HUES64 (cell line): ENCODE data around the gene SCAF4.

Experiments
- H3K27ac ChIP-seq: 2 replicates; pipeline ENCODE4 v1.7.0; 2013; ENCODE audit warnings: low read depth, low read length, inconsistent platforms
- H3K27me3 ChIP-seq: 2 replicates; pipeline ENCODE4 v1.6.1; 2013; ENCODE audit warnings: mild to moderate bottlenecking, low read length; ENCODE audit not compliant: insufficient read depth
- H3K36me3 ChIP-seq: 2 replicates; pipeline ENCODE4 v1.6.1; 2013; ENCODE audit warnings: mild to moderate bottlenecking, low read length; ENCODE audit not compliant: insufficient read depth
- H3K4me1 ChIP-seq: 2 replicates; pipeline ENCODE4 v1.6.1; 2013; ENCODE audit warnings: mild to moderate bottlenecking, low read length, moderate library complexity; ENCODE audit not compliant: insufficient read depth
- H3K4me3 ChIP-seq: 2 replicates; pipeline ENCODE4 v1.5.1; 2013; ENCODE audit warnings: mild to moderate bottlenecking, low read length, moderate library complexity
- H3K9ac ChIP-seq: 2 replicates; pipeline ENCODE4 v1.6.1; 2013; ENCODE audit warnings: mild to moderate bottlenecking, low read depth, low read length
- H3K9me3 ChIP-seq: 2 replicates; pipeline ENCODE4 v1.6.1; 2013; ENCODE audit warnings: low read depth, low read length; ENCODE audit not compliant: insufficient read depth
- WGBS: fragments of 150-250, 120-280 bp; methylation state at CpG from one replicate; pipeline ENCODE4 v1.1.7; 2013; ENCODE audit warnings: missing lambda C conversion rate; 5-methylcytosine and 5-hydroxymethylcytosine counted together

The SCAF4 gene

GRCh38 chr21:31725202-31725839 is 6.6 kb downstream of the SCAF4 start:
- WGBS = 84% methylated on average over 6 of the region's 6 CpGs

GRCh38 chr21:31724552-31724951 is 7.4 kb downstream of the SCAF4 start:
- Histone ChIP-seq H3K4me3 (no peak overlapping the region), H3K9ac (no peak overlapping the region), H3K9me3 (no peaks in the 10 kb centered on the region), H3K36me3 (peaks cover 12% of the 10 kb centered on the region; the same call in 1 of the 2 replicates), H3K4me1 (peaks cover 17% of the 10 kb centered on the region), H3K27me3 (no peaks in the 10 kb centered on the region), H3K27ac (no peak overlapping the region)
- 94% methylated on average over 3 of the region's 4 CpGs for WGBS

More at GRCh38 chr21:31725202-31725839, 6.6 kb downstream of the SCAF4 start:
- Histone ChIP-seq H3K27ac (no peak overlapping the region), H3K9ac (no peak overlapping the region), H3K4me1 (peaks cover 23% of the 10 kb centered on the region), H3K4me3 (no peak overlapping the region), H3K27me3 (no peaks in the 10 kb centered on the region), H3K36me3 (peaks cover 12% of the 10 kb centered on the region; the same call in 1 of the 2 replicates), H3K9me3 (no peaks in the 10 kb centered on the region)

DNA sequence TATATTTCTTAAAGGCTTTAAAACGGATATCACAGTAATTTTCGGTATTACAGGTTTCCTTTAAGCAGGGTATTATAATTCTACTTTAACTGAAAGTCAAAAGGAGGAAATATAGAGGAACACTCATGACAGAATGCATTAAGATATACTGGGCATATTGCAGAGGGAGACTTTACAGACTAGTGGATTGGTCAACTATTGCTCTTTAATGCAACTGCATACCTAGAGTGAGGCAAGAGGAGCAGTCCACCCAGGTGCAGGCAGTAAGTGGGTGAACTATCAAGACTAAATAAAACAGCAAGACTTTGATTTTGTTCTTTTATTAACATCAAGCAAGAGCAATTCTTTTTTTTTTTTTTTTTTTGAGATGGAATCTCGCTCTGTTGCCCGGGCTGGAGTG is 10.5 kb downstream of the SCAF4 start:
- no peak overlapping the region for H3K9ac ChIP-seq
- H3K27ac ChIP-seq = no peak overlapping the region
- WGBS = 94% methylated on average over 2 of the region's 4 CpGs
- no peak overlapping the region for H3K4me3 ChIP-seq
- 0 out of 2 replicates have a peak, but pooled peaks cover 2% of the 10 kb centered on the region for H3K36me3 ChIP-seq
- H3K9me3 ChIP-seq = no peaks in the 10 kb centered on the region
- H3K27me3 ChIP-seq = no peaks in the 10 kb centered on the region
- peaks cover 14% of the 10 kb centered on the region for H3K4me1 ChIP-seq

GRCh38 chr21:31720739-31721138 is 11.2 kb downstream of the SCAF4 start:
- Histone ChIP-seq H3K4me3 (no peak overlapping the region), H3K36me3 (no peaks in the 10 kb centered on the region), H3K4me1 (peaks cover 21% of the 10 kb centered on the region), H3K9ac (no peak overlapping the region), H3K27me3 (no peaks in the 10 kb centered on the region), H3K27ac (no peak overlapping the region), H3K9me3 (no peaks in the 10 kb centered on the region)
- 90% methylated on average over 3 of the region's 3 CpGs for WGBS

GRCh38 chr21:31720330-31720729 is 11.6 kb downstream of the SCAF4 start:
- Histone ChIP-seq H3K9ac (no peak overlapping the region), H3K4me1 (peaks cover 25% of the 10 kb centered on the region), H3K9me3 (no peaks in the 10 kb centered on the region), H3K27ac (no peak overlapping the region), H3K36me3 (no peaks in the 10 kb centered on the region), H3K4me3 (no peak overlapping the region), H3K27me3 (no peaks in the 10 kb centered on the region)
- 89% methylated on average over 2 of the region's 2 CpGs for WGBS

DNA sequence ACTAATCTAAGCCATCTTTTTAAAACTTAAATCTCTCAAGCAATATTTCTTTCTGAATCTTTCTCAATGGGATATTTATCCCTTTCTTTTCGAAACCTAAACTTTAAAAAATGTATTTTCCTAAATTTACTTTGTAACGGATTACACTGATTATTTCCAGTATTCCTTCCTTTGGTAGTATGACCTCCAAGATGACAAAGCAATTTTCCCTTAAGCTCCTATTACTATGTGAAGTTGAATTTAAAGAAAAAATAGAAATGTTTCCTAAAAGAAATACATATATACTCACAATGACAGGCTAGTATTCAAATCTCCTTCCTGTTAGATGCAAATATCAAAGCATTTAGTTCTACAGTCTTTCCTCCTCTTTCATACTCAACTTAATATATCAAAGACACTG is 15.8 kb downstream of the SCAF4 start:
- Histone ChIP-seq H3K27ac (no peak overlapping the region; the same call in 1 of the 2 replicates), H3K4me3 (no peak overlapping the region), H3K4me1 (peaks cover 39% of the 10 kb centered on the region), H3K9me3 (no peaks in the 10 kb centered on the region), H3K36me3 (no peaks in the 10 kb centered on the region), H3K9ac (no peak overlapping the region), H3K27me3 (no peaks in the 10 kb centered on the region)
- 100% methylated on average over 1 of the region's 2 CpGs for WGBS

- H3K9ac ChIP-seq = no peak overlapping the region
These were observed 17.1 kb downstream of the SCAF4 start for GRCh38 chr21:31714741-31715365.

GRCh38 chr21:31713973-31714740 is 17.8 kb downstream of the SCAF4 start:
- no peaks in the 10 kb centered on the region for H3K27me3 ChIP-seq
- H3K9ac ChIP-seq = no peak overlapping the region
- no peaks in the 10 kb centered on the region for H3K9me3 ChIP-seq
- H3K4me3 ChIP-seq = no peak overlapping the region
- H3K27ac ChIP-seq = no peak overlapping the region
- H3K36me3 ChIP-seq = no peaks in the 10 kb centered on the region
- 68% methylated on average over 4 of the region's 5 CpGs for WGBS
- H3K4me1 ChIP-seq = peaks cover 47% of the 10 kb centered on the region

More at GRCh38 chr21:31714741-31715365, 17.1 kb downstream of the SCAF4 start:
- Histone ChIP-seq H3K4me3 (no peak overlapping the region), H3K27me3 (no peaks in the 10 kb centered on the region), H3K36me3 (no peaks in the 10 kb centered on the region), H3K4me1 (peaks cover 43% of the 10 kb centered on the region), H3K9me3 (no peaks in the 10 kb centered on the region), H3K27ac (no peak overlapping the region)
- WGBS = 82% methylated on average over 5 of the region's 5 CpGs

GRCh38 chr21:31713115-31713514 is 18.8 kb downstream of the SCAF4 start:
- Histone ChIP-seq H3K4me3 (no peak overlapping the region), H3K9me3 (no peaks in the 10 kb centered on the region), H3K36me3 (no peaks in the 10 kb centered on the region), H3K4me1 (peaks cover 50% of the 10 kb centered on the region), H3K27ac (no peak overlapping the region), H3K27me3 (no peaks in the 10 kb centered on the region), H3K9ac (no peak overlapping the region)
- WGBS = 93% methylated on average over 3 of the region's 3 CpGs

DNA sequence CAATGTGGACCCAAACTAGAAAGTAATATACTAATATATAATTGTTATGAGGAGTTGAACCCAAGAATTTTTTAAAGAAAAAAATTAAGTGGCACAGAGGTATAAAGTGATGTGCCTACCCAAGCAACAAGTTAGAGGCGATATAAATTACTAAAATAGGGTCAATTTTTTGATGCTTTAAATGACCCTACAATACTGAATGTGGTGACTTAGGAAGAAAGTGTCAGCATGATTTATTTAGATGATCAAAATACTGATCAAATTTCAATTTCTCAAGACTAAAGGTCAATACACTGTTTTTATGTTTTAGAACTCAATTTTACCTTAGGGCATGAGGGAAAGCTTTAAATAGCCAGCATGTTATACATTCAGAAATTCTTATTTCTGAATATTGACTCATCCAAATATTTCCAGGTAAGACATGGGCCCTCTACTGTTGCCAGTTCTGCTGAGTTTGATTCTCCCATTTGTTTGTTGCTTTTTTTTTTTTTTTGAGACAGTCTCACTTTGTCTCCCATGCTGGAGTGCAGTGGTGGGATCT is 20.1 kb downstream of the SCAF4 start:
- Histone ChIP-seq H3K9ac (no peak overlapping the region), H3K4me1 (peaks cover 44% of the 10 kb centered on the region)

DNA sequence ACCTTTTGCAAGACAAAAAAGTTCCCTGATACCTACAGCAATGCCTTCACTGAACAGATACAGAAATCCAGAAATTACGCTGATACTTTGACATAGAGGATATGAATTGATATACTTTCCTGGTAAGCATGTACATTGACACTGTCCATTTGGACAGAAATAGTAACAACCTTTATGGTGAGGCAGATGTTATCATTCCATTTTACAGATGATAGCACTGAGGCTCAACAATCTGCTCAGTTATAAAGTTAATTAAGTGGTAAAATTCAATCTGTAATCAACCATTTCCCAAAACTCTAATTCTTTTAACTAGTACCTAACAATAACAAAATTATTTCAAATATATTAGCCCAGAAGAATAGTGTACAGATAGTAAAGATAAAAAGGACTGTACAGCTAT is 20.6 kb downstream of the SCAF4 start:
- peaks cover 44% of the 10 kb centered on the region for H3K4me1 ChIP-seq
- H3K27ac ChIP-seq = no peak overlapping the region
- no peak overlapping the region for H3K4me3 ChIP-seq
- H3K36me3 ChIP-seq = peaks cover 3% of the 10 kb centered on the region; the same call in 1 of the 2 replicates
- no peaks in the 10 kb centered on the region for H3K27me3 ChIP-seq
- no peak overlapping the region for H3K9ac ChIP-seq
- WGBS = 100% methylated on average over 1 of the region's 1 CpG
- H3K9me3 ChIP-seq = no peaks in the 10 kb centered on the region

More for the DNA sequence above, 20.1 kb downstream of the SCAF4 start:
- no peak overlapping the region for H3K4me3 ChIP-seq
- no peak overlapping the region for H3K27ac ChIP-seq
- H3K36me3 ChIP-seq = no peaks in the 10 kb centered on the region
- WGBS = 100% methylated on average over 1 of the region's 1 CpG
- H3K27me3 ChIP-seq = no peaks in the 10 kb centered on the region
- no peaks in the 10 kb centered on the region for H3K9me3 ChIP-seq
